Stomach (tissue), 4 donors: ENCODE results near the gene ALOX15B.

ENCODE experiments used
- CTCF ChIP-seq, 7 experiments: fragments of 450-650 bp in 4 of 7; fragments of 200-600 bp in 3 of 7; sonication (generic) in 3 of 7; IDR thresholded peaks; one replicate each; pipeline ENCODE4 v1.5.1; 2016 to 2019; ENCODE audit warnings: antibody characterized with exemption in 7 of 7, control low read depth in 2 of 7, mild to moderate bottlenecking in 1 of 7
- EP300 ChIP-seq: sonication (generic); formaldehyde crosslinking; IDR thresholded peaks from one replicate; pipeline ENCODE4 v1.6.1; 2017; ENCODE audit warnings: antibody characterized with exemption
- POLR2AphosphoS5 ChIP-seq, 3 donors: sonication (generic); formaldehyde crosslinking; IDR thresholded peaks; one replicate each; pipeline ENCODE4 v1.6.1; 2016; ENCODE audit warnings: antibody characterized with exemption in 3 of 3

GRCh38 chr17:8080208-8080798 is 41.4 kb downstream of the ALOX15B start:
- TF ChIP-seq CTCF (IDR thresholded peaks at IDR 0.05): no peak
- no peak for TF ChIP-seq EP300
- no peak for TF ChIP-seq POLR2AphosphoS5 (IDR thresholded peaks at IDR 0.05)
